ENCODE measurements around the gene ACSF2.

ACSF2 gene

DNA sequence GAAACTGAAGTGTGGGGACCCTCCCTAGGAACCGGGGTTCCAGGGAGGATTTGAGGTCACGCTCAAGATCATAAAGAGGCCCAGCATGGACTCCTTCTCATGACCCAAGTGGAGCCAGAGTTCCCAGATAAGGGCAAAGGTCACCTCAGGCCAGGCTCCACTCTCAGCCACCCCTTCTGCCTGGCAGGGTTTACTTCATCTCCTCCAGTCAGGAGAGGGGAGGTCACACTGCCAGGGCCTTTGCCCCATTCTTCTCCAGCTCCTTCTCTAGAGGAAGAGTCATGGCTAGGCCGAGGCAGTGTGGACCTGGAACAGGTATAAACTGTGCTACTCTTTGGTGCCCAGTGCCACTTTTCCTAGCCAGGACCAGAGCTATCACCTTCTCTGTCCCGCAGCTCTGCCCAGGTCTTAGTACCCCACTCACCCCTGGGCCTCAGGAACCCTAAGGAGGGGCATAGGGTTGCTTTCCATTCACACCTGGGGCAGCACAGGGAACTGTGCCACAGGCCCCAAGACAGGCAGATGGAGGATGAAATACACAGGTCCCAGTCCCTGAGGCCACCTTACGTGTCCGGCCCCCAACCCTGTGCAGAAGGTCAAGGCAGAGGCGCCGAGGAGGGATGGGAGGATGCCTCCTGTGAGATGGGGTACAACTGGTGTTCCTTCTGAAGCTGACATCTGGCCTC, 879 bp upstream of the ACSF2 start:
- no peak for TF ChIP-seq GATA2 (IDR thresholded peaks at IDR 0.05; ENCODE audit: low read depth, low read length)
- no peak for TF ChIP-seq GATA3 (IDR thresholded peaks at IDR 0.05; ENCODE audit: low read depth, low read length)

- TF ChIP-seq GATA2 (IDR thresholded peaks at IDR 0.05; ENCODE audit: low read depth, low read length): no peak
- no peak for TF ChIP-seq GATA3 (IDR thresholded peaks at IDR 0.05; ENCODE audit: low read depth, low read length)
Observed at GRCh38 chr17:50426472-50426782, 409 bp downstream of the ACSF2 start.

DNA sequence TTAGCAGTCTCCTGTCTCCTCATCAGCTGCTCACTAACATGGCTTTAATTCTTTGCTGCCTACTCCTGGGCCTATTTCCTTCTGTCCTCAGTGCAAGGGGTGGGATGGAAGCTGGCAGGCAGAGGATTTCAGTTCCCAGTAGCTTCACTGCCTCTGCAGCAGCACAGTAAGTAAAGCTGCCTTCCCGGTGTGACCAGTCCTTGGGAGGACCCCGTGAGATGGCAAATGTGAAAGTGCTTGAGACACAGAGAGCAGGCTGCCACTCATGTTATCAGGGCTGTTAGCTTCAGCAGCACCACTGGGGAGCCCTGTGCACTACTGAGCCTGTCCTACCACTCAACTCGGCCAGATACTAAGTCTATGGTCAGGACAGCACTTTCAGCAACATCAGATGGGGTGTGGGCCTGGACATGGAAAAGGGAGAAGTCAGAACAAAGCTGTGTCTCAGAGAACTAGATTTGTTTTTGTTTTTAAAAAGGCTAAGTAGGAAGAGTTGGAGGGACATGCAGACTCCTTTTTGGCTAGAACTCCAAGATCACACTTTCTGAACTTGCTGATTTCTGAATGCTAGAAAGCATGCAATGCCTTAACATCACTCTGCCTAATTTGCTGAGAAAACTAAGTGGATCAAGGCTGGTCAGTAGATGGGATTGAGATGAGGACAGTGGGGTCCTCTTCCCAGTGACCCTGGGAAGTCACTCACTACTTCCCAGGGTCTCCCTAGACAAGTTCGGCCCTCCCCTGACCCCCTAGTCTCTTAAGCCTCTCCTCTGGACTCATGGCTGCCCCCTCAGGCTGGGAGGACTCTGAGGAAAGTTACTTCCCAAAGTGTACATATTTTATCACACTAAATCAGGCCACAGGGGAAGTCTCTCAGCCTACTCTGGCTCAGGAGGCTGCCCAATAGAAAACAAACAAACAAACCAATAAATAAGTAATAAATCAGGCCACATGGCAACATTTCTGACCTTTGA, 1.1 kb downstream of the ACSF2 start:
- TF ChIP-seq GATA3 (IDR thresholded peaks at IDR 0.05; ENCODE audit: low read depth, low read length): no peak
- TF ChIP-seq GATA2 (IDR thresholded peaks at IDR 0.05; ENCODE audit: low read depth, low read length): no peak

DNA sequence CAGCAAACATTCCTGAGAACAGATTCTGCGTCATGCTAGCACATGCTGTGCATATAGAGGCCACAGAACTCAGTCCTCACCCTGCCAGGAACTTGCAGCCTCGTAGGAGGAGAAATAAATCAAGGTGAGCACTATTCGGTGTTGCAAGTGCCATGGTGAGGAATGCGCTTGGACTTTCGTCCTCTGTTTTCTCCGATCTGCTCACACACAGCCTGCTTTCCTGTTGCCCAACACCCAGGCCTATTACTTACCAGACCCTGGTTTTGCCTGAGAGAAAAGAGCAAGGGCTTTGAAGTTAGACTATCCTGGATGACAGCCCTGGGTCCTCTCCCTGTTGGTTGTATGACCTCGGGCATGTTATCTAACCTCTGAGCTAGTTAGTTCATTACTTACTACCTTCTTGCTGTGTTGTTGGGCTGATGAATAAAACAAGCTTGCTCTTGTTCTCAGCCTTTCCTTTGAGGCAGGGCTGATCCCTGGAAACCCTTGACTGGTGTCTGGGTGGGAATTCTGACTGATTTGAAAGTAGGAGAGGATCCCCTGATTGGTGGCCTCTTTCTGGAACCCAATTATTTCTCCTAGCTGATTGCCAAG, 2.9 kb downstream of the ACSF2 start:
- TF ChIP-seq GATA3 (IDR thresholded peaks at IDR 0.05; ENCODE audit: low read depth, low read length) (no peak), GATA2 (IDR thresholded peaks at IDR 0.05; ENCODE audit: low read depth, low read length) (no peak)

GRCh38 chr17:50429793-50430192, 3.8 kb downstream of the ACSF2 start:
- TF ChIP-seq GATA3 (IDR thresholded peaks at IDR 0.05; ENCODE audit: low read depth, low read length) (no peak), GATA2 (IDR thresholded peaks at IDR 0.05; ENCODE audit: low read depth, low read length) (no peak)

- TF ChIP-seq GATA2 (IDR thresholded peaks at IDR 0.05; ENCODE audit: low read depth, low read length): no peak
- TF ChIP-seq GATA3 (IDR thresholded peaks at IDR 0.05; ENCODE audit: low read depth, low read length): no peak
Observed at GRCh38 chr17:50430821-50431618, 5.0 kb downstream of the ACSF2 start.

GRCh38 chr17:50432125-50432762, 6.2 kb downstream of the ACSF2 start:
- TF ChIP-seq GATA2 (IDR thresholded peaks at IDR 0.05; ENCODE audit: low read depth, low read length) (no peak), GATA3 (IDR thresholded peaks at IDR 0.05; ENCODE audit: low read depth, low read length) (no peak)

GRCh38 chr17:50437409-50437808, 11.4 kb downstream of the ACSF2 start:
- no peak for TF ChIP-seq GATA2 (IDR thresholded peaks at IDR 0.05; ENCODE audit: low read depth, low read length)
- no peak for TF ChIP-seq GATA3 (IDR thresholded peaks at IDR 0.05; ENCODE audit: low read depth, low read length)

- TF ChIP-seq GATA3 (IDR thresholded peaks at IDR 0.05; ENCODE audit: low read depth, low read length): no peak
- no peak for TF ChIP-seq GATA2 (IDR thresholded peaks at IDR 0.05; ENCODE audit: low read depth, low read length)
Observed at GRCh38 chr17:50439008-50439407, 13.0 kb downstream of the ACSF2 start.

DNA sequence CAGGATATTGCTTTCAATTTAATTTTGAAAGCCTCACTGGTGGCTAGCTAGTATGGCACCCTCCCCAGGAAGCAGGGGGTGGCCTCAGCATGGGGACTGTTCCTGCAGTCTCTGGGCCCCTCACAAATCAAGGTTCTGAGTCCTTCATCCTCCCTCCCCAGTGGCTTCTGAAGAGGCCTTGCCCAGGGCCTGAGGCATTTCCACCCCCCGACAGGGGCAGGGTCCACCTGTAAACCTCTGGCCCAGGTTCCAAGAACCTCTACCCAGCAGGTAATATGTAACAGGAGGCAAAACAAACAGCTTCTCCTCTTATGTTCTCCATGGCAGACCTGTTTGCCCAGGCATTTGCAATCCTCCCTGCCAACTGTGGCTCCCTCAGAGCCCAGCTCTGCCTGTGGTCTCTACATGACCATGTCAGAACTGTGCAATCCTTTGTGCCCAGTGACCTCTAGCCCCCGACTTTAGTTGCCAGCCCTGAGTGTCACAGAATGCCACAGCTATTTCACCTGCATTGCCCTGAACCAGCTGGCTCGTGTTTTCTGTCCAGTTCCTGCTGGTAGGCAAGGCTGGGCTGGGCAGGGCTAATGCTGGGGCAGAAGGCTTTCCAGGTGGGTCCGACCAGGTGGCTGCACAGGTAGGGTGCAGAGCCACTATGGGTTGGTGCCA, 14.3 kb downstream of the ACSF2 start:
- TF ChIP-seq GATA3 (IDR thresholded peaks at IDR 0.05; ENCODE audit: low read depth, low read length): no peak
- TF ChIP-seq GATA2 (IDR thresholded peaks at IDR 0.05; ENCODE audit: low read depth, low read length): no peak

DNA sequence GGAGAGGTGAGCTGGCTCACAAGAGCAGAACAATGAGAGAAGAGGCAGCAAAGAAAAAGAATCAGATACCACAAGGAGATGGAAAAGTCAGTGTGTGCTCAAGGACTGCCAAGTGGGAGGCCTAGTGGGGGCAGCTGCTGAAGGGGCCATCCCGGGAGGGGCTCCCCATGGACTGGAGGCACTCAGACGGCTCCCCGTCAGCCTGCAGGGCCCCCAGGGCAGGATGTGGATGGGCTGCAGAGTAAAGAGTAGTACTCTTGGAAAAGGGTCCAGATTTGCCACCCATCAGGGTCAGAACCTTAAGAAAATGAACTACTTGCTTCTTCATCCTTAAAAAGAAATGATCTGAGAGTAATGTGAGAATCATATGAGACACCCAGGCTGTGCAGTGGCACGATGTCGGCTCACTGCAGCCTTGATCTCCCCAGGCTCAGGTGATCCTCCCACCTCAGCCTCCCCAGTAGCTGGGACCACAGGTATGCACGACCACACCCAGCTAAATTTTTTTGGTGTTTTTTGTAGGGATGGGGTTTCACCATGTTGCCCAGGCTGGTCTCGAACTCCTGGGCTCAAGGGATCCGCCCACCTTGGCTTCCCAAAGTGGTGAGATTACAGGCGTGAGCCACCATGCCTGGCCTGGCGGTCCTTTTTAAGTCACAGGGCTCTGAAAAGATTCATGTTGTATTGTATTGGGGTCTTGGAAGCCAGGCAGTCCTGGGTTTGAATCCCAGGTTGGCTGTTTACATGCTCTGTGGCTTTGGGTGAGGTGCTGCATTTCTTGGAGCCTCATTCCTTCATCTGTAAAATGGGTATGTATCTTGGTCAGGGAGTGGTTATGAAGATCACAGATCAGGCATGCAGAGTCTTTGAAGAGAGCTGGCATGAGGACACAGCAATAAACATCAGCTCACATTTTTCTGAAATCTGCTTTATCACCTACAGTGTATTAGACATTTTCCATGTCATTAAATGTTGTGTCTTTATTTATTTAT, 15.1 kb downstream of the ACSF2 start:
- TF ChIP-seq GATA3 (IDR thresholded peaks at IDR 0.05; ENCODE audit: low read depth, low read length) (no peak), GATA2 (IDR thresholded peaks at IDR 0.05; ENCODE audit: low read depth, low read length) (no peak)

DNA sequence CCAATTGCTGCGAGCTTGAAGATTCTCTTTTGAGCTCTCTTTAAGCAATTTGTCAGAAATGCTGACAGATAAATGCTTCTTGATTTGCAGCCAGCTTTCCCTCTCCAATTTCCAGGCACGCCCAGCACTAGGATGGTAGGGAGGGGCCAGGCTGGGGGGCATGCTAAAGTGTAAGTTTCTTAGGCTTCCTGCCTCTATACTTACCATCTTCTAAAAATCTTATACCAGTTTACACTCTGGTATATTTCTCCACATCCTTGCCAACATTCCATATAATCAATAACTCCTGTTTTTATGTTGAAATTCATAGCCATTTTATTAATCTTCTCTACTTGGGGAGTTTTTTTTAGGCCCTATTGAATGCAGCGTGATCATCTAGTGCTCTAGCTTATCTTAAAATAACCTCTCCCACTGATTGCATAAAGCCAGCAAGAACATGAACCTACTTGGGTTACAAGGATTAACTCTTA, 17.5 kb downstream of the ACSF2 start:
- TF ChIP-seq GATA3 (IDR thresholded peaks at IDR 0.05; ENCODE audit: low read depth, low read length): no peak
- TF ChIP-seq GATA2 (IDR thresholded peaks at IDR 0.05; ENCODE audit: low read depth, low read length): no peak
